GM18499 (cell line): Measurements from ENCODE around the gene IFI30.

Experiments used
- ATAC-seq: cut with Tn5 transposase; IDR thresholded peaks from one replicate; pipeline ENCODE4 v1.9.1; 2021; ENCODE audit warnings: moderate number of reproducible peaks; ENCODE audit not compliant: insufficient read depth, unreplicated experiment

IFI30 gene

GRCh38 chr19:18221815-18222725 is 48.5 kb downstream of the IFI30 start:
- no peak for ATAC-seq

GRCh38 chr19:18223860-18224524 is 50.4 kb downstream of the IFI30 start:
- no peak for ATAC-seq

- no peak for ATAC-seq
Measured at GRCh38 chr19:18224525-18225354, 51.1 kb downstream of the IFI30 start.

GRCh38 chr19:18225355-18225701 is 51.7 kb downstream of the IFI30 start:
- ATAC-seq: no peak

DNA sequence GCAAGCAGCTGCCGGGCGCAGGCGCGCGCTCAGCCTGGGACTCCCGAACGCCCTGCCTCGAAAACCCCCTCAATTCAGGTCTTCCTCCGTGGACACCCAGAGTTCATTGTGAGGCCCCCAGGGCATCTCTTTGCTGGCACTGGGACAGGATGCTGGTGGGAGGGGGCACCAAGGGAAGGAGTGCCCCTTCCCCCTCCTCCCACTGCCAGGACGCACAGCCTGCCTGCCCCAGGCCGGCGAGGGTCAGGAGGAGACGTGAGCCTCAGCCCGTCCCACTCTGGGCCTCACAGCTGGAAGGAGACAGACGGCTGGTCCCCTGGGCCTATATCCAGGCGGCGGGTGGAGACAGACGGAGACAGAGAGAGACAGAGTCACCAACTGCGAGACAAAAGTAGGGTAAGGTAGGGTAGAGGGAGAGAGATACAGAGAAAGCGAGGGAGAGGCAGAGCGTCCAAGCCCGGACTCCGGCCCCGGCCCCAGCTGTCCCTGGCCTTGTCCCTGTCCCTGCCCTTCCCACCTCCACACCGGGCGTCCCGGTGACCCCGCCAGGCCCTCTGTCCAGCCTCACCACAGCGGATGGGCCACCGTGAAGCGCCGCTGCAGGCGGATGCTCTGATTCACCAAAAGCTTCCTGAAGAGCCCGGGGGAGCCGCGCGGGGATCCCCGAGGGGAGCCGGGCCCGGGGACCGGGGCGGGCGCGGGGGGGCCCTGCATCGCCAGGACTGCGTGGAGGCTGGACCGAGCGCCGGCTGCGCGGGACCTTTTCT is 52.3 kb downstream of the IFI30 start, which contains the start of gene PDE4C:
TSS of gene PDE4C (minus strand) at position 737 of the 767 bp plus-strand sequence. CDS start at position 714, 23 bp downstream.
- no peak for ATAC-seq

GRCh38 chr19:18226956-18227780 is 53.6 kb downstream of the IFI30 start:
- ATAC-seq: no peak
